H9 (cell line): Measurements from ENCODE around the gene DHX58. TPM values are rescaled to one million over a fixed set of nuclear protein-coding genes. Genes with fewer than 3 reads are reported as not detected.

Source experiments
- DNase-seq: peaks from one replicate; pipeline ENCODE4 v3.0.0-alpha.2; 2017
- H2AFZ ChIP-seq: one replicate; pipeline ENCODE4 v1.6.1; 2013; ENCODE audit warnings: mild to moderate bottlenecking, low read length, control low read depth, moderate library complexity
- H2AK5ac ChIP-seq: 2 replicates; pipeline ENCODE4 v1.6.1; 2013; ENCODE audit warnings: low read length, control low read depth, mixed read lengths; ENCODE audit not compliant: insufficient read length
- H2BK120ac ChIP-seq: one replicate; pipeline ENCODE4 v1.6.1; 2013; ENCODE audit warnings: low read depth, mild to moderate bottlenecking, low read length, control low read depth, inconsistent platforms; ENCODE audit not compliant: poor library complexity, severe bottlenecking
- H2BK12ac ChIP-seq: 2 replicates; pipeline ENCODE4 v1.6.1; 2013; ENCODE audit warnings: low read length, control low read depth, mixed read lengths, low read depth; ENCODE audit not compliant: insufficient read length
- H2BK15ac ChIP-seq: 2 replicates; pipeline ENCODE4 v1.6.1; 2013; ENCODE audit warnings: low read depth, low read length, control low read depth
- H2BK20ac ChIP-seq: one replicate; pipeline ENCODE4 v1.6.1; 2013; ENCODE audit warnings: low read depth, mild to moderate bottlenecking, low read length, control low read depth, inconsistent platforms; ENCODE audit not compliant: poor library complexity, severe bottlenecking
- H2BK5ac ChIP-seq: 2 replicates; pipeline ENCODE4 v1.6.1; 2013; ENCODE audit warnings: low read length, control low read depth, mixed read lengths; ENCODE audit not compliant: insufficient read length
- H3K14ac ChIP-seq: 2 replicates; pipeline ENCODE4 v1.6.1; 2013; ENCODE audit warnings: low read length, control low read depth; ENCODE audit not compliant: insufficient read depth
- H3K18ac ChIP-seq: 2 replicates; pipeline ENCODE4 v1.6.1; 2013; ENCODE audit warnings: low read depth, mild to moderate bottlenecking, mixed read lengths, low read length, control low read depth; ENCODE audit not compliant: insufficient read length
- H3K23ac ChIP-seq: 2 replicates; pipeline ENCODE4 v1.6.1; 2013; ENCODE audit warnings: low read length, control low read depth, mixed read lengths, low read depth; ENCODE audit not compliant: insufficient read length
- H3K23me2 ChIP-seq: 2 replicates; pipeline ENCODE4 v1.6.1; 2013; ENCODE audit warnings: low read depth, mild to moderate bottlenecking, mixed read lengths, low read length, control low read depth; ENCODE audit not compliant: insufficient read length, poor library complexity, severe bottlenecking
- H3K27ac ChIP-seq: 2 replicates; pipeline ENCODE4 v1.5.1; 2013; ENCODE audit warnings: low read length, control low read depth, mixed read lengths, low read depth; ENCODE audit not compliant: insufficient read length
- H3K27me3 ChIP-seq: 2 replicates; pipeline ENCODE4 v1.6.1; 2013; ENCODE audit warnings: low read length, control low read depth, inconsistent platforms; ENCODE audit not compliant: insufficient read depth
- H3K4ac ChIP-seq: 2 replicates; pipeline ENCODE4 v1.6.1; 2013; ENCODE audit warnings: low read depth, mild to moderate bottlenecking, control low read depth, inconsistent platforms, low read length, moderate library complexity
- H3K4me1 ChIP-seq: 2 replicates; pipeline ENCODE4 v1.6.1; 2013; ENCODE audit warnings: low read length, control low read depth, inconsistent platforms; ENCODE audit not compliant: insufficient read depth
- H3K4me2 ChIP-seq: 2 replicates; pipeline ENCODE4 v1.6.1; 2013; ENCODE audit warnings: low read length, control low read depth, mixed read lengths; ENCODE audit not compliant: insufficient read length, insufficient read depth
- H3K56ac ChIP-seq: 2 replicates; pipeline ENCODE4 v1.6.1; 2013; ENCODE audit warnings: low read depth, mild to moderate bottlenecking, mixed read lengths, low read length, control low read depth; ENCODE audit not compliant: insufficient read length
- H3K79me1 ChIP-seq: 2 replicates; pipeline ENCODE4 v1.6.1; 2013; ENCODE audit warnings: low read depth, mild to moderate bottlenecking, moderate library complexity, low read length, control low read depth, inconsistent platforms; ENCODE audit not compliant: insufficient read depth, poor library complexity, severe bottlenecking
- H3K79me2 ChIP-seq: 2 replicates; pipeline ENCODE4 v1.6.1; 2013; ENCODE audit warnings: low read length, control low read depth, inconsistent platforms; ENCODE audit not compliant: insufficient read depth
- H3K9ac ChIP-seq: 2 replicates; pipeline ENCODE4 v1.6.1; 2013; ENCODE audit warnings: low read length, control low read depth, mixed read lengths; ENCODE audit not compliant: insufficient read length; ENCODE audit errors: extremely low read depth
- H3K9me3 ChIP-seq: one replicate; pipeline ENCODE4 v1.6.1; 2013; ENCODE audit warnings: low read depth, low read length, inconsistent platforms; ENCODE audit not compliant: control insufficient read depth
- H3T11ph ChIP-seq: one replicate; pipeline ENCODE4 v1.6.1; 2013; ENCODE audit warnings: mild to moderate bottlenecking, low read length, control low read depth, inconsistent platforms
- H4K20me1 ChIP-seq: one replicate; pipeline ENCODE4 v1.6.1; 2013; ENCODE audit not compliant: control insufficient read depth, insufficient read length, insufficient read depth
- H4K5ac ChIP-seq: 2 replicates; pipeline ENCODE4 v1.6.1; 2013; ENCODE audit warnings: low read depth, mild to moderate bottlenecking, mixed read lengths, low read length, control low read depth; ENCODE audit not compliant: insufficient read length
- H4K8ac ChIP-seq: replicated peaks from 2 replicates; pipeline ENCODE4 v1.6.1; 2013; ENCODE audit warnings: low read length, control low read depth, mixed read lengths, low read depth; ENCODE audit not compliant: insufficient read length
- H4K91ac ChIP-seq: 2 replicates; pipeline ENCODE4 v1.6.1; 2013; ENCODE audit warnings: low read depth, mild to moderate bottlenecking, moderate library complexity, mixed read lengths, low read length, control low read depth; ENCODE audit not compliant: insufficient read length
- H3K27ac Mint-ChIP-seq, 3 experiments: 2 replicates in 2 of 3; 3 replicates in 1 of 3; pipeline ENCODE4 v1.8.0; 2020 to 2021; ENCODE audit warnings: mixed read lengths in 3 of 3, mild to moderate bottlenecking in 1 of 3, moderate library complexity in 1 of 3
- H3K27me3 Mint-ChIP-seq: 2 replicates; pipeline ENCODE4 v1.8.0; 2021; ENCODE audit warnings: low read depth, mild to moderate bottlenecking, moderate library complexity, mixed read lengths
- H3K36me3 Mint-ChIP-seq, 3 experiments: 2 replicates in 2 of 3; 3 replicates in 1 of 3; pipeline ENCODE4 v1.8.0; 2020 to 2021; ENCODE audit warnings: low read depth in 3 of 3, mixed read lengths in 3 of 3; ENCODE audit not compliant: insufficient read depth in 1 of 3
- H3K4me1 Mint-ChIP-seq, 2 experiments: 2 replicates each; pipeline ENCODE4 v1.8.0; 2020; ENCODE audit warnings: mixed read lengths in 2 of 2
- H3K4me3 Mint-ChIP-seq, 2 experiments: 2 replicates in 1 of 2; 3 replicates in 1 of 2; pipeline ENCODE4 v1.8.0; 2020 to 2021; ENCODE audit warnings: mild to moderate bottlenecking in 2 of 2, mixed read lengths in 2 of 2, moderate library complexity in 1 of 2
- H3K9me3 Mint-ChIP-seq, 2 experiments: 2 replicates in 1 of 2; 3 replicates in 1 of 2; pipeline ENCODE4 v1.8.0; 2020; ENCODE audit warnings: mild to moderate bottlenecking in 2 of 2, mixed read lengths in 2 of 2, moderate library complexity in 1 of 2
- CTCF ChIP-seq: fragments of 200-600 bp; sonication (generic); conservative IDR thresholded peaks from 3 replicates; pipeline ENCODE4 v1.8.0; 2021; ENCODE audit warnings: antibody characterized with exemption, mild to moderate bottlenecking
- WGBS: extraction: QIAGEN DNeasy Blood & Tissue Kit; methylation state at CpG from one replicate; pipeline ENCODE4 v1.1.7; 2013; ENCODE audit warnings: missing lambda C conversion rate, low lambda C conversion rate, mixed read lengths; ENCODE audit not compliant: insufficient read length; ENCODE audit errors: extremely low coverage; 5-methylcytosine and 5-hydroxymethylcytosine counted together
- total RNA-seq: library from RNA; stranded (reverse); gene quantifications from 2 replicates; pipeline ENCODE4 v1.2.1, GENCODE V29; 2021

DHX58 gene
- total RNA-seq, 1 experiment from 2014 or later, result 3.9 TPM

GRCh38 chr17:42087736-42088705 is 24.5 kb downstream of the DHX58 start:
- Histone ChIP-seq H4K8ac (no peak overlapping the region), H3K23me2 (no peaks in the 10 kb centered on the region), H3K27me3 (no peaks in the 10 kb centered on the region), H3K14ac (no peak overlapping the region; the same call in 1 of the 2 replicates), H3K9ac (no peak overlapping the region), H3K79me1 (no peaks in the 10 kb centered on the region), H3K4me2 (no peak overlapping the region), H3K56ac (no peak overlapping the region), H3K23ac (no peak overlapping the region), H3K27ac (no peak overlapping the region), H4K5ac (no peak overlapping the region), H2BK12ac (no peak overlapping the region), H2BK5ac (no peak overlapping the region), H2AFZ (no peak overlapping the region), H3K9me3 (no peaks in the 10 kb centered on the region), H2BK120ac (no peak overlapping the region), H2BK15ac (no peak overlapping the region), H2BK20ac (no peak overlapping the region), H4K91ac (no peak overlapping the region), H4K20me1 (no peaks in the 10 kb centered on the region), H3K4me1 (no peaks in the 10 kb centered on the region), H3T11ph (no peak overlapping the region), H3K4ac (no peak overlapping the region), H3K18ac (no peak overlapping the region), H2AK5ac (no peak overlapping the region), H3K79me2 (no peaks in the 10 kb centered on the region)
- no peak for DNase-seq
- H3K4me3 Mint-ChIP-seq, result no peak overlapping the region; a peak in 1 of 5 replicates
- peaks cover 6% of the 10 kb centered on the region for H3K27me3 Mint-ChIP-seq
- H3K27ac Mint-ChIP-seq, result peak overlapping the region in 1 of 3 experiments; percentile 48; a peak in 1 of 7 replicates
- no CpG with 5 or more reads among the region's 20 CpGs for WGBS
- H3K9me3 Mint-ChIP-seq, result no peaks in the 10 kb centered on the region
- TF ChIP-seq CTCF, result no peak
- no peaks in the 10 kb centered on the region for H3K36me3 Mint-ChIP-seq
- peaks cover 5 to 23% of the 10 kb centered on the region in 2 experiments for H3K4me1 Mint-ChIP-seq
